CD4-positive, alpha-beta memory T cell (primary cell): Measurements from ENCODE around the gene ZNRF2. TPM values are rescaled to one million over a fixed set of nuclear protein-coding genes. Genes with fewer than 3 reads are reported as not detected.

Source experiments
- CTCF ChIA-PET: fragments of 350-600 bp; sonication (Branson Sonifier 250); formaldehyde crosslinking; loops from one replicate; lab custom pipeline; 2021; ENCODE audit warnings: inconsistent platforms; ENCODE audit not compliant: partially characterized antibody; lab: Charles Lee
- POLR2A ChIA-PET: fragments of 350-600 bp; sonication (Branson Sonifier 250); formaldehyde crosslinking; loops from one replicate; lab custom pipeline; 2021; ENCODE audit not compliant: partially characterized antibody; lab: Charles Lee
- DNase-seq, 5 donors: peaks; one replicate each; pipeline versions ENCODE4 v3.0.0 to v3.0.0-alpha.2; 2020 to 2022; ENCODE audit warnings: mixed read lengths in 1 of 5
- H3K27ac ChIP-seq: one replicate; pipeline ENCODE4 v1.7.0; 2013; ENCODE audit warnings: low read depth, low read length
- H3K27me3 ChIP-seq: 2 replicates; pipeline ENCODE4 v1.7.0; 2013; ENCODE audit warnings: mild to moderate bottlenecking, low read length, moderate library complexity; ENCODE audit not compliant: insufficient read depth
- H3K36me3 ChIP-seq: 2 replicates; pipeline ENCODE4 v1.7.0; 2013; ENCODE audit warnings: mild to moderate bottlenecking, low read length, moderate library complexity; ENCODE audit not compliant: insufficient read depth
- H3K4me1 ChIP-seq: 2 replicates; pipeline ENCODE4 v1.7.0; 2013; ENCODE audit warnings: mild to moderate bottlenecking, low read length, moderate library complexity; ENCODE audit not compliant: insufficient read depth
- H3K4me3 ChIP-seq, 2 donors: one replicate each; pipeline ENCODE4 v1.7.0; 2013; ENCODE audit warnings: low read length in 2 of 2, mild to moderate bottlenecking in 1 of 2
- H3K9me3 ChIP-seq, 2 donors: one replicate each; pipeline ENCODE4 v1.7.0; 2013; ENCODE audit warnings: low read length in 2 of 2, control low read depth in 1 of 2; ENCODE audit not compliant: control insufficient read depth in 1 of 2
- H3K27ac Mint-ChIP-seq, 7 donors: one replicate each; pipeline ENCODE4 v1.8.0; 2020 to 2021; ENCODE audit warnings: mixed read lengths in 7 of 7, mild to moderate bottlenecking in 6 of 7, inconsistent platforms in 3 of 7, moderate library complexity in 3 of 7
- H3K27me3 Mint-ChIP-seq, 2 donors: one replicate each; pipeline ENCODE4 v1.8.0; 2020 to 2021; ENCODE audit warnings: mixed read lengths in 2 of 2
- H3K36me3 Mint-ChIP-seq, 2 donors: one replicate each; pipeline ENCODE4 v1.8.0; 2020 to 2021; ENCODE audit warnings: mixed read lengths in 2 of 2, inconsistent platforms in 1 of 2, mild to moderate bottlenecking in 1 of 2
- H3K4me1 Mint-ChIP-seq, 4 donors: one replicate each; pipeline ENCODE4 v1.8.0; 2020 to 2021; ENCODE audit warnings: mixed read lengths in 4 of 4, mild to moderate bottlenecking in 1 of 4
- H3K4me3 Mint-ChIP-seq, 8 donors: one replicate each; pipeline ENCODE4 v1.8.0; 2020 to 2021; ENCODE audit warnings: mixed read lengths in 8 of 8, mild to moderate bottlenecking in 7 of 8, moderate library complexity in 6 of 8, inconsistent platforms in 3 of 8
- H3K9me3 Mint-ChIP-seq, 8 donors: one replicate each; pipeline ENCODE4 v1.8.0; 2020 to 2021; ENCODE audit warnings: mixed read lengths in 8 of 8, mild to moderate bottlenecking in 5 of 8, inconsistent platforms in 3 of 8, moderate library complexity in 1 of 8
- intact Hi-C: fragments of 100-400 bp; cut with micrococcal nuclease; formaldehyde crosslinking; loops from one replicate; pipeline ENCODE4 v1.15.1; 2023
- polyA plus RNA-seq, 2 donors: library from polyadenylated mRNA; unstranded; fragments of 300-500 nt; fragmentation: Illumina TruSeq; gene quantifications; one replicate each; pipeline ENCODE4 v1.2.3, GENCODE V29; 2021
- total RNA-seq, 2 experiments: library from RNA; stranded (reverse); gene quantifications; one replicate each; pipeline ENCODE4 v1.2.3, GENCODE V29; 2021

Gene ZNRF2
- total and polyA plus RNA-seq, 4 experiments from 2014 or later = 0.59 to 39.4 (median 20.4) TPM

GRCh38 chr7:30279653-30279904 lies 4.8 kb upstream of the ZNRF2 start:
- peaks cover 10% of the 10 kb centered on the region for H3K4me1 ChIP-seq
- ChIA-PET CTCF (interaction anchor here (1.1 to 7.3 kb wide), 5 partner anchors 33 to 285 kb away, joined by 3 to 94 read pairs (median 4); no protein-coding TSS in a partner anchor), POLR2A (interaction anchor here (0.6 to 2.2 kb wide), 5 partner anchors 43 to 199 kb away, joined by 3 to 10 read pairs (median 9); partner anchors contain the start of gene NOD1)
- Mint-ChIP-seq H3K9me3 (no peaks in the 10 kb centered on the region), H3K27me3 (peaks cover 0 to 1% of the 10 kb centered on the region in 2 donors), H3K27ac (peak overlapping the region in 3 of 7 donors; percentile 27 to 59 (median 47)), H3K4me3 (peak overlapping the region in 1 of 8 donors; percentile 32), H3K4me1 (peaks cover 7 to 21% (median 11%) of the 10 kb centered on the region in 4 donors), H3K36me3 (peaks cover 0 to 5% of the 10 kb centered on the region in 2 donors)
- H3K36me3 ChIP-seq = no peaks in the 10 kb centered on the region
- H3K27me3 ChIP-seq = no peaks in the 10 kb centered on the region
- DNase-seq = no peak
- no peak overlapping the region for H3K27ac ChIP-seq
- H3K9me3 ChIP-seq = no peaks in the 10 kb centered on the region
- no peak overlapping the region for H3K4me3 ChIP-seq
- intact Hi-C loops = no loop called here

GRCh38 chr7:30280631-30281030 lies 3.8 kb upstream of the ZNRF2 start:
- peaks cover 0 to 5% of the 10 kb centered on the region in 2 donors for H3K36me3 Mint-ChIP-seq
- intact Hi-C loops = loop anchor here (10.0 kb wide), 1 partner anchor 116 kb away; no protein-coding TSS in a partner anchor
- POLR2A ChIA-PET = no interaction called here
- Histone ChIP-seq H3K27me3 (no peaks in the 10 kb centered on the region), H3K4me1 (peaks cover 10% of the 10 kb centered on the region), H3K27ac (no peak overlapping the region), H3K4me3 (no peak overlapping the region), H3K9me3 (no peaks in the 10 kb centered on the region), H3K36me3 (no peaks in the 10 kb centered on the region)
- H3K4me1 Mint-ChIP-seq = peaks cover 7 to 21% (median 11%) of the 10 kb centered on the region in 4 donors
- no peak overlapping the region for H3K4me3 Mint-ChIP-seq
- H3K27me3 Mint-ChIP-seq = peaks cover 0 to 1% of the 10 kb centered on the region in 2 donors
- no peaks in the 10 kb centered on the region for H3K9me3 Mint-ChIP-seq
- peak overlapping the region in 1 of 7 donors; percentile 50 for H3K27ac Mint-ChIP-seq
- DNase-seq = no peak
- CTCF ChIA-PET = no interaction called here

GRCh38 chr7:30281263-30281662 lies 3.1 kb upstream of the ZNRF2 start:
- Histone ChIP-seq H3K27ac (no peak overlapping the region), H3K4me1 (peaks cover 11% of the 10 kb centered on the region), H3K9me3 (no peaks in the 10 kb centered on the region), H3K36me3 (no peaks in the 10 kb centered on the region), H3K27me3 (no peaks in the 10 kb centered on the region), H3K4me3 (no peak overlapping the region)
- H3K36me3 Mint-ChIP-seq = peaks cover 0 to 11% of the 10 kb centered on the region in 2 donors
- DNase-seq = no peak
- H3K4me1 Mint-ChIP-seq = peaks cover 11 to 27% (median 15%) of the 10 kb centered on the region in 4 donors
- H3K27ac Mint-ChIP-seq = peak overlapping the region in 4 of 7 donors; percentile 2 to 59 (median 47)
- ChIA-PET CTCF (interaction anchor here (1.6 kb wide), 1 partner anchor 67 kb away, joined by 4 read pairs; no protein-coding TSS in a partner anchor), POLR2A (no interaction called here)
- H3K4me3 Mint-ChIP-seq = peak overlapping the region in 1 of 8 donors; percentile 72
- H3K9me3 Mint-ChIP-seq = no peaks in the 10 kb centered on the region
- H3K27me3 Mint-ChIP-seq = peaks cover 0 to 1% of the 10 kb centered on the region in 2 donors
- intact Hi-C loops = loop anchor here (10.0 kb wide), 1 partner anchor 116 kb away; no protein-coding TSS in a partner anchor

GRCh38 chr7:30281791-30282190 lies 2.6 kb upstream of the ZNRF2 start:
- POLR2A ChIA-PET = no interaction called here
- Histone ChIP-seq H3K4me3 (no peak overlapping the region), H3K4me1 (peaks cover 17% of the 10 kb centered on the region), H3K9me3 (no peaks in the 10 kb centered on the region), H3K27ac (no peak overlapping the region), H3K36me3 (no peaks in the 10 kb centered on the region), H3K27me3 (no peaks in the 10 kb centered on the region)
- Mint-ChIP-seq H3K36me3 (peaks cover 0 to 16% of the 10 kb centered on the region in 2 donors), H3K4me1 (peaks cover 17 to 33% (median 19%) of the 10 kb centered on the region in 4 donors), H3K27ac (no peak overlapping the region), H3K9me3 (no peaks in the 10 kb centered on the region), H3K4me3 (no peak overlapping the region), H3K27me3 (peaks cover 0 to 1% of the 10 kb centered on the region in 2 donors)
- CTCF ChIA-PET = interaction anchor here (1.0 to 4.1 kb wide), 3 partner anchors 24 to 71 kb away, joined by 3 to 19 read pairs (median 4); no protein-coding TSS in a partner anchor
- intact Hi-C loops = loop anchor here (10.0 kb wide), 1 partner anchor 117 kb away; no protein-coding TSS in a partner anchor
- DNase-seq = no peak

GRCh38 chr7:30282735-30283134 lies 1.7 kb upstream of the ZNRF2 start:
- Mint-ChIP-seq H3K4me1 (peaks cover 20 to 40% (median 25%) of the 10 kb centered on the region in 4 donors), H3K27me3 (peaks cover 0 to 1% of the 10 kb centered on the region in 2 donors), H3K36me3 (peaks cover 0 to 17% of the 10 kb centered on the region in 2 donors), H3K4me3 (peak overlapping the region in 2 of 8 donors; percentile 32 to 83), H3K9me3 (no peaks in the 10 kb centered on the region), H3K27ac (peak overlapping the region in 4 of 7 donors; percentile 24 to 97 (median 74))
- Histone ChIP-seq H3K27ac (no peak overlapping the region), H3K36me3 (no peaks in the 10 kb centered on the region), H3K9me3 (no peaks in the 10 kb centered on the region), H3K4me1 (peaks cover 26% of the 10 kb centered on the region), H3K27me3 (no peaks in the 10 kb centered on the region), H3K4me3 (no peak overlapping the region)
- CTCF ChIA-PET = interaction anchor here (1.0 to 4.1 kb wide), 3 partner anchors 23 to 70 kb away, joined by 3 to 19 read pairs (median 4); no protein-coding TSS in a partner anchor
- DNase-seq = no peak
- POLR2A ChIA-PET = interaction anchor here (3.8 kb wide), 1 partner anchor 68 kb away, joined by 117 read pairs; no protein-coding TSS in a partner anchor
- intact Hi-C loops = loop anchor here (10.0 kb wide), 1 partner anchor 118 kb away; no protein-coding TSS in a partner anchor

- Mint-ChIP-seq H3K27ac (peak overlapping the region in 6 of 7 donors; percentile 72 to 97 (median 89)), H3K9me3 (no peaks in the 10 kb centered on the region), H3K36me3 (peaks cover 0 to 17% of the 10 kb centered on the region in 2 donors), H3K27me3 (peaks cover 0 to 1% of the 10 kb centered on the region in 2 donors), H3K4me1 (peaks cover 36 to 59% (median 42%) of the 10 kb centered on the region in 4 donors), H3K4me3 (peak overlapping the region; percentile 36 to 91 (median 87))
- no peaks in the 10 kb centered on the region for H3K36me3 ChIP-seq
- no peaks in the 10 kb centered on the region for H3K27me3 ChIP-seq
- ChIA-PET CTCF (interaction anchor here (0.7 to 4.1 kb wide), 6 partner anchors 37 to 68 kb away, joined by 3 to 19 read pairs (median 3); no protein-coding TSS in a partner anchor), POLR2A (interaction anchor here (0.7 to 3.8 kb wide), 20 partner anchors 9 to 455 kb away, joined by 3 to 117 read pairs (median 4); partner anchors contain the start of genes GARS1, MTURN and NOD1)
- no peaks in the 10 kb centered on the region for H3K9me3 ChIP-seq
- DNase-seq = peak in 1 of 5 donors; percentile 52
- peaks cover 50% of the 10 kb centered on the region for H3K4me1 ChIP-seq
- intact Hi-C loops = loop anchor here (10.0 kb wide), 1 partner anchor 120 kb away; no protein-coding TSS in a partner anchor
- H3K27ac ChIP-seq = peak overlapping the region; percentile 68
- H3K4me3 ChIP-seq = peak overlapping the region in 1 of 2 donors; percentile 57
These were observed 704 bp downstream of the ZNRF2 start for GRCh38 chr7:30285067-30285535.
